ENCODE data around the gene CYLD. TPM values are rescaled to one million over a fixed set of nuclear protein-coding genes. Genes with fewer than 3 reads are reported as not detected.
A peak's percentile ranks its signal among the peaks of the same experiment; 100 is the strongest.

Gene CYLD
- total RNA-seq, 1 donor from 2014 or later: 30.7 TPM

- Mint-ChIP-seq H3K27me3 (ENCODE audit: unreplicated experiment) (peaks cover 3% of the 10 kb centered on the region), H3K9me3 (ENCODE audit: unreplicated experiment) (no peaks in the 10 kb centered on the region), H3K27ac (ENCODE audit: unreplicated experiment) (no peak overlapping the region), H3K36me3 (ENCODE audit: low read depth, unreplicated experiment) (no peaks in the 10 kb centered on the region), H3K4me3 (ENCODE audit: unreplicated experiment) (no peak overlapping the region), H3K4me1 (ENCODE audit: unreplicated experiment) (no peaks in the 10 kb centered on the region)
- TF ChIP-seq CTCF (IDR thresholded peaks at IDR 0.05; ENCODE audit: unreplicated experiment): no peak
- DNase-seq (ENCODE audit: low spot score): no peak
Measured at GRCh38 chr16:50802000-50802399, 60.1 kb downstream of the CYLD start.

- H3K27me3 Mint-ChIP-seq (ENCODE audit: unreplicated experiment): peaks cover 3% of the 10 kb centered on the region
Measured at GRCh38 chr16:50802961-50803360, 61.1 kb downstream of the CYLD start.

GRCh38 chr16:50804290-50804907, 62.5 kb downstream of the CYLD start:
- no peak overlapping the region for H3K4me3 Mint-ChIP-seq (ENCODE audit: unreplicated experiment)
- no peak for DNase-seq (ENCODE audit: low spot score)
- H3K27me3 Mint-ChIP-seq (ENCODE audit: unreplicated experiment): peaks cover 3% of the 10 kb centered on the region
- no peaks in the 10 kb centered on the region for H3K9me3 Mint-ChIP-seq (ENCODE audit: unreplicated experiment)
- no peak for TF ChIP-seq CTCF (IDR thresholded peaks at IDR 0.05; ENCODE audit: unreplicated experiment)
- H3K27ac Mint-ChIP-seq (ENCODE audit: unreplicated experiment): no peak overlapping the region
- H3K4me1 Mint-ChIP-seq (ENCODE audit: unreplicated experiment): peaks cover 7% of the 10 kb centered on the region
- no peaks in the 10 kb centered on the region for H3K36me3 Mint-ChIP-seq (ENCODE audit: low read depth, unreplicated experiment)

More at GRCh38 chr16:50802961-50803360, 61.1 kb downstream of the CYLD start:
- Mint-ChIP-seq H3K9me3 (ENCODE audit: unreplicated experiment) (no peaks in the 10 kb centered on the region), H3K36me3 (ENCODE audit: low read depth, unreplicated experiment) (no peaks in the 10 kb centered on the region), H3K4me3 (ENCODE audit: unreplicated experiment) (no peak overlapping the region), H3K27ac (ENCODE audit: unreplicated experiment) (no peak overlapping the region), H3K4me1 (ENCODE audit: unreplicated experiment) (no peaks in the 10 kb centered on the region)
- TF ChIP-seq CTCF (IDR thresholded peaks at IDR 0.05; ENCODE audit: unreplicated experiment): no peak
- no peak for DNase-seq (ENCODE audit: low spot score)

GRCh38 chr16:50806099-50807062, 64.5 kb downstream of the CYLD start:
- peaks cover 3% of the 10 kb centered on the region for H3K27me3 Mint-ChIP-seq (ENCODE audit: unreplicated experiment)
- no peaks in the 10 kb centered on the region for H3K9me3 Mint-ChIP-seq (ENCODE audit: unreplicated experiment)
- TF ChIP-seq CTCF (IDR thresholded peaks at IDR 0.05; ENCODE audit: unreplicated experiment): peak; percentile 95
- H3K27ac Mint-ChIP-seq (ENCODE audit: unreplicated experiment): no peak overlapping the region
- peak overlapping the region; percentile 70 for H3K4me3 Mint-ChIP-seq (ENCODE audit: unreplicated experiment)
- H3K4me1 Mint-ChIP-seq (ENCODE audit: unreplicated experiment): peaks cover 7% of the 10 kb centered on the region
- no peaks in the 10 kb centered on the region for H3K36me3 Mint-ChIP-seq (ENCODE audit: low read depth, unreplicated experiment)
- peak; percentile 82 for DNase-seq (ENCODE audit: low spot score)
